ENCODE measurements around the gene COA7. TPM values are rescaled to one million over a fixed set of nuclear protein-coding genes. Genes with fewer than 3 reads are reported as not detected.

Gene COA7
- total and polyA plus RNA-seq, 2 of the 8 experiments (the other 6 are each of a cell fraction or from before 2014, with no cell fraction given), result 23.2 to 61.8 TPM

DNA sequence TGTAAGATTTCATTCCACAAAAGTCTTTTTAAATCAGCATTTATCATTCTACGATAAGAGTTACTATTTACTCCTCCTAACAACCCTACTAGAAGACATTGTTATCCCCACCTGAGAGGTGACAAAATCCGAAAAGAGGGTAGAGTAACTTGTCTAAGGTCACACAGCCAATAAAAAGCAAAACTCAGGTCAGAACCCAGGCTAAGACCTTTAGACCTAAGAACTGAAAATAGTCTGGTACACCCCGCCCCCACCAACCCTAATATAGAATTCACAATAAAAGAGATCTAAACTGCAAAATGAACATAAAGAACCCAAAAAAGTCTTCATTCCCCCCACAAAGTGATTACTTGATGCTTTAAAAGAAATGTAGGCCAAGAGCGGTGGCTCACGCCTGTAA lies 18.6 kb downstream of the COA7 start (continued):
- TF ChIP-seq, protein P1, sequence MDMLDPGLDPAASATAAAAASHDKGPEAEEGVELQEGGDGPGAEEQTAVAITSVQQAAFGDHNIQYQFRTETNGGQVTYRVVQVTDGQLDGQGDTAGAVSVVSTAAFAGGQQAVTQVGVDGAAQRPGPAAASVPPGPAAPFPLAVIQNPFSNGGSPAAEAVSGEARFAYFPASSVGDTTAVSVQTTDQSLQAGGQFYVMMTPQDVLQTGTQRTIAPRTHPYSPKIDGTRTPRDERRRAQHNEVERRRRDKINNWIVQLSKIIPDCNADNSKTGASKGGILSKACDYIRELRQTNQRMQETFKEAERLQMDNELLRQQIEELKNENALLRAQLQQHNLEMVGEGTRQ (IDR thresholded peaks at IDR 0.05; ENCODE audit: low read length), result no peak
- TF ChIP-seq, protein P2, sequence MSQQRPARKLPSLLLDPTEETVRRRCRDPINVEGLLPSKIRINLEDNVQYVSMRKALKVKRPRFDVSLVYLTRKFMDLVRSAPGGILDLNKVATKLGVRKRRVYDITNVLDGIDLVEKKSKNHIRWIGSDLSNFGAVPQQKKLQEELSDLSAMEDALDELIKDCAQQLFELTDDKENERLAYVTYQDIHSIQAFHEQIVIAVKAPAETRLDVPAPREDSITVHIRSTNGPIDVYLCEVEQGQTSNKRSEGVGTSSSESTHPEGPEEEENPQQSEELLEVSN (IDR thresholded peaks at IDR 0.05), result no peak
- TF ChIP-seq CBX8 (IDR thresholded peaks at IDR 0.05; ENCODE audit: borderline replicate concordance, low read depth, low read length), result no peak
- TF ChIP-seq BCL11A (IDR thresholded peaks at IDR 0.05; ENCODE audit: low read depth in 2 of 2, low read length in 2 of 2), result no peak
